HG03378 (cell line): ENCODE data around the gene SETD6.
"Not testable (repeated sequence)": the region's sequence is repeated elsewhere in the genome, so short reads cannot be mapped to it uniquely, and the experiment has no call there.

Experiments
- ATAC-seq: cut with Tn5 transposase; IDR thresholded peaks from one replicate; pipeline ENCODE4 v1.9.1; 2021; ENCODE audit warnings: mild to moderate bottlenecking, moderate library complexity; ENCODE audit not compliant: unreplicated experiment

SETD6 gene

GRCh38 chr16:58515125-58515870 lies at the start of gene SETD6:
TSS of gene SETD6 (plus strand) at chr16:58515517. CDS start at chr16:58515538, 21 bp downstream.
- peak; percentile 62 for ATAC-seq

GRCh38 chr16:58465817-58466216 lies 49.5 kb upstream of the SETD6 start:
- ATAC-seq, result no peak

GRCh38 chr16:58466396-58466795 lies 48.9 kb upstream of the SETD6 start:
- no peak for ATAC-seq

GRCh38 chr16:58467905-58468304 lies 47.4 kb upstream of the SETD6 start:
- no peak for ATAC-seq

- ATAC-seq, result no peak
Observed at GRCh38 chr16:58471209-58471975, 43.9 kb upstream of the SETD6 start.

- ATAC-seq, result no peak
Observed at GRCh38 chr16:58472266-58472665, 43.1 kb upstream of the SETD6 start.

- ATAC-seq, result no peak
Observed at GRCh38 chr16:58472827-58473226, 42.5 kb upstream of the SETD6 start.

GRCh38 chr16:58474296-58474695 lies 41.0 kb upstream of the SETD6 start:
- no peak for ATAC-seq

- no peak for ATAC-seq
Observed at GRCh38 chr16:58475091-58475619, 40.2 kb upstream of the SETD6 start.

- no peak for ATAC-seq
Observed at GRCh38 chr16:58476791-58477190, 38.5 kb upstream of the SETD6 start.

GRCh38 chr16:58478427-58478826 lies 36.9 kb upstream of the SETD6 start:
- no peak for ATAC-seq

- ATAC-seq, result no peak
Observed at GRCh38 chr16:58481226-58481869, 34.0 kb upstream of the SETD6 start.

- ATAC-seq, result no peak
Observed at GRCh38 chr16:58481931-58482330, 33.4 kb upstream of the SETD6 start.

- ATAC-seq, result no peak
Observed at GRCh38 chr16:58485184-58485887, 30.0 kb upstream of the SETD6 start.

GRCh38 chr16:58487566-58488351 lies 27.6 kb upstream of the SETD6 start:
- ATAC-seq, result no peak

- ATAC-seq, result no peak
Observed at GRCh38 chr16:58488531-58488930, 26.8 kb upstream of the SETD6 start.

- no peak for ATAC-seq
Observed at GRCh38 chr16:58490065-58490464, 25.3 kb upstream of the SETD6 start.

GRCh38 chr16:58490539-58490938 lies 24.8 kb upstream of the SETD6 start:
- not testable (repeated sequence) for ATAC-seq

GRCh38 chr16:58492066-58492465 lies 23.3 kb upstream of the SETD6 start:
- ATAC-seq, result no peak

- ATAC-seq, result no peak
Observed at GRCh38 chr16:58492735-58493134, 22.6 kb upstream of the SETD6 start.
